Nephron (organoid): ENCODE measurements around the gene CNIH4.

Source experiments
- H3K27ac Mint-ChIP-seq, 3 experiments: 2 replicates each; pipeline ENCODE4 v1.8.0; 2020; ENCODE audit warnings: mixed read lengths in 3 of 3, mild to moderate bottlenecking in 2 of 3, moderate library complexity in 1 of 3
- H3K27me3 Mint-ChIP-seq: 2 replicates; pipeline ENCODE4 v1.8.0; 2021; ENCODE audit warnings: low read depth, mild to moderate bottlenecking, moderate library complexity, mixed read lengths
- H3K36me3 Mint-ChIP-seq: 2 replicates; pipeline ENCODE4 v1.8.0; 2020; ENCODE audit warnings: low read depth, mixed read lengths
- H3K4me1 Mint-ChIP-seq: 2 replicates; pipeline ENCODE4 v1.8.0; 2020; ENCODE audit warnings: mixed read lengths
- H3K4me3 Mint-ChIP-seq, 3 experiments: 2 replicates each; pipeline ENCODE4 v1.8.0; 2020; ENCODE audit warnings: mild to moderate bottlenecking in 3 of 3, mixed read lengths in 3 of 3, moderate library complexity in 2 of 3
- H3K9me3 Mint-ChIP-seq: 2 replicates; pipeline ENCODE4 v1.8.0; 2020; ENCODE audit warnings: mixed read lengths
- CTCF ChIP-seq, 3 experiments: fragments of 200-600 bp; sonication (generic); IDR thresholded peaks; one replicate each; pipeline ENCODE4 v1.5.0; 2021; ENCODE audit warnings: antibody characterized with exemption in 3 of 3; ENCODE audit not compliant: unreplicated experiment in 3 of 3

Gene CNIH4

GRCh38 chr1:224387943-224388342 lies 31.3 kb downstream of the CNIH4 start:
- peaks cover 66% of the 10 kb centered on the region for H3K36me3 Mint-ChIP-seq
- no peak overlapping the region for H3K4me3 Mint-ChIP-seq
- H3K4me1 Mint-ChIP-seq, result peaks cover 5% of the 10 kb centered on the region
- H3K27me3 Mint-ChIP-seq, result no peaks in the 10 kb centered on the region
- no peak for TF ChIP-seq CTCF (IDR thresholded peaks at IDR 0.05; ENCODE audit: unreplicated experiment in 3 of 3)
- no peaks in the 10 kb centered on the region for H3K9me3 Mint-ChIP-seq
- H3K27ac Mint-ChIP-seq, result no peak overlapping the region

DNA sequence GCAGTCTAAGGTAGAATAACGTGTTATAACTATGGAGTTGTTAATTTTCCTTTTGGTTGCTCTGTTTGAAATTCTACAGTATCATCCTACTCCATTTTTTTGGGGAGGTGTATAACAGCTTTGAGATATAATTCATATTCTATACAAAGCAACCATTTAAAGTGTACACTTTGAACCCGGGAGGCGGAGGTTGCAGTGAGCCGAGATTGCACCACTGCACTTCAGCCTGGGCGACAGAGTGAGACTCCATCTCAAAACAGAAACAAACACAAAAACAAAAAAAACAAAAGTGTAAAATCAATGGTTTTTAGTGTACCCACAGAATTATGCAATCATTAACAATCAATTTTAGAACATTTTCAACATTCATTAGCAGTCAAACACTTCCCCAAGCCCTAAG lies 33.8 kb downstream of the CNIH4 start:
- no peaks in the 10 kb centered on the region for H3K27me3 Mint-ChIP-seq
- H3K27ac Mint-ChIP-seq, result no peak overlapping the region
- H3K4me3 Mint-ChIP-seq, result no peak overlapping the region
- peaks cover 5% of the 10 kb centered on the region for H3K4me1 Mint-ChIP-seq
- TF ChIP-seq CTCF (IDR thresholded peaks at IDR 0.05; ENCODE audit: unreplicated experiment in 3 of 3), result no peak
- H3K9me3 Mint-ChIP-seq, result no peaks in the 10 kb centered on the region
- H3K36me3 Mint-ChIP-seq, result peaks cover 81% of the 10 kb centered on the region

- no peak for TF ChIP-seq CTCF (IDR thresholded peaks at IDR 0.05; ENCODE audit: unreplicated experiment in 3 of 3)
- Mint-ChIP-seq H3K4me1 (no peaks in the 10 kb centered on the region), H3K4me3 (no peak overlapping the region), H3K36me3 (peaks cover 87% of the 10 kb centered on the region), H3K27ac (no peak overlapping the region), H3K9me3 (no peaks in the 10 kb centered on the region), H3K27me3 (no peaks in the 10 kb centered on the region)
Observed at GRCh38 chr1:224392411-224393249, 36.0 kb downstream of the CNIH4 start.

DNA sequence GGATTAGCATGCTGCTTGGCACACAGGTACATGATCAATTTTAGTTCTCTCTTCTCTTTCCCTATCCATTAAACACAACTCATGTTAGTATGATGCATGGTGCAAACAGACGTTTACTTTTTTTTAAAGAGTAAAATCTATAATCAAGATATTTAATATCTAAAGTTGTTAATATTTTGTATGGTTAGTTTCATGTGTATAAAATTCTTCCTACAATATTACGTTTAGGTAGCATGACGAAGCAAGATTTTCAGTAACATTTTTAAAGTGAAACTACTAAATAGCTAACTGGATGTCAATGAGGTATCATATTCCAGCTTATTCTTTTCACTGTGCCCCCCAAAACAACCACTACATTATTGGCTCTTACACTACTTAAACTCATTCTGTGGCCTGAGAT lies 36.6 kb downstream of the CNIH4 start:
- Mint-ChIP-seq H3K27me3 (no peaks in the 10 kb centered on the region), H3K4me3 (no peak overlapping the region), H3K9me3 (no peaks in the 10 kb centered on the region), H3K27ac (no peak overlapping the region), H3K36me3 (peaks cover 89% of the 10 kb centered on the region), H3K4me1 (no peaks in the 10 kb centered on the region)
- TF ChIP-seq CTCF (IDR thresholded peaks at IDR 0.05; ENCODE audit: unreplicated experiment in 3 of 3), result no peak

GRCh38 chr1:224399887-224400286 lies 43.2 kb downstream of the CNIH4 start:
- TF ChIP-seq CTCF (IDR thresholded peaks at IDR 0.05; ENCODE audit: unreplicated experiment in 3 of 3), result no peak
- Mint-ChIP-seq H3K36me3 (peaks cover 67% of the 10 kb centered on the region), H3K9me3 (no peaks in the 10 kb centered on the region), H3K4me3 (no peak overlapping the region), H3K4me1 (no peaks in the 10 kb centered on the region), H3K27ac (no peak overlapping the region), H3K27me3 (no peaks in the 10 kb centered on the region)

- Mint-ChIP-seq H3K36me3 (peaks cover 68% of the 10 kb centered on the region), H3K4me1 (no peaks in the 10 kb centered on the region), H3K4me3 (no peak overlapping the region), H3K27me3 (no peaks in the 10 kb centered on the region), H3K9me3 (no peaks in the 10 kb centered on the region), H3K27ac (no peak overlapping the region)
- TF ChIP-seq CTCF (IDR thresholded peaks at IDR 0.05; ENCODE audit: unreplicated experiment in 3 of 3), result no peak
Observed at GRCh38 chr1:224402472-224403036, 45.9 kb downstream of the CNIH4 start.
